Measurements from ENCODE around the gene TCF12. TPM values are rescaled to one million over a fixed set of nuclear protein-coding genes. Genes with fewer than 3 reads are reported as not detected.

TCF12 gene
- total and polyA plus RNA-seq, 4 donors = 17.8 to 158 (median 64.4) TPM

DNA sequence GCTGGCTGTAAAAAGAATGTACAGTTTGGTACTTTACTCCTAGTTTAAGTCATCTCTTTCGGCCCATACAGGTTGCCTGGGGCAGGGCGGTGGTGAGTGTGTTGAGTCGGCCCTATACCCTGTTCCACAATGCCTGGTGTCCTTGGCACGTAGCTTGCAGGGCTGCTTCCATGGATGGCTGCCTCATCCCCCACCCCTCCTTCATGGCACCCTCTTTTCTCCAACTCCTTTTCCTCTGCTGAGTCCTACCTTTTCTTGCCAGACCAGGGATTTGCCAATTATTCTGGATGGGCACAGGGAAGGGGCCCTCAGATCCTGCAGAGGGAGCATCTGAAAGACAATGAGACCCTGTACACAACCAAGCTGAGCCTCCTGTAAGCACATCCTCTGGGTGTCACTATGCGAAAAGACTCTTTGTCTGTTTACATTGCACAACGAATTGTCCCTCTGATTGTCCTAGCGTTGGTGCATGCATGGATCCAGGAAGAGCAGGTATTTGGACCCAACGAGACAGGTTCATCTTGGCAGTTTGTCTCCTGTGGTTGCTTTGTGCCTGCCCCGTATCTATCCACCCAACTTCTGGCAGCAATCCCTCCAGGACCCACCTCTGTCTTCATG, 384.3 kb downstream of the TCF12 start:
- no peak for ATAC-seq (ENCODE audit: low FRiP score)
- Histone ChIP-seq H3K36me3 (ENCODE audit: control insufficient read depth in 1 of 2, insufficient read depth in 2 of 2, low read length in 1 of 2) (no peaks in the 10 kb centered on the region), H3K4me3 (ENCODE audit: low read length in 2 of 2) (no peak overlapping the region), H3K9me3 (ENCODE audit: control insufficient read depth, low read length) (no peaks in the 10 kb centered on the region), H3K27me3 (ENCODE audit: control insufficient read depth in 1 of 2, insufficient read depth in 2 of 2, low read length in 1 of 2) (no peaks in the 10 kb centered on the region), H3K27ac (ENCODE audit: low read depth in 1 of 2, low read length in 2 of 2) (no peak overlapping the region), H3K4me1 (ENCODE audit: control insufficient read depth in 1 of 2, insufficient read depth in 2 of 2, low read length in 2 of 2) (no peaks in the 10 kb centered on the region)
- intact Hi-C loops (cut with DNase I) = loop anchor here (10.0 kb wide), 2 partner anchors 68 to 478 kb away; no protein-coding TSS in a partner anchor
- WGBS, 2 donors = 83 to 86% methylated on average over 9 of the region's 9 CpGs
- DNase-seq = no peak

DNA sequence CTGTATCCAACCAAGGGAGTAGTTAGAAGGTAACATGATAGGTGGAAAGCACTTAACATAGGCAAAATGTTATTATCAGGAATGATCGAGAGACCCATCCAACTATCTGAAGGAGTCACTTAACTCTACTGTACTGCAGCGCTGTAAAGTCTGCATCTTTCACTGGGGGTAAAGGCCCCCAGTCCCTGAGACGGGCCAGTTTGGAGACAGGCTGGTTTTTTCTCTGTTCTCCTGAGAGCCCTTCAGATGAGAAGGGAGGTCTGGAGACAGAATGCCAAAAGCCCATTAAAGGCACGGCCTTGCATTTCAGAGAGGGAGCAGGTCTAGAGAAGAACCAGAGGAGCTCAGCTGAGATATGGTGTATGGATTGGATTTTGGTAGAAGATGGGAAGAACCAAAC, 386.6 kb downstream of the TCF12 start:
- WGBS, 2 donors = 84 to 91% methylated on average over 4 of the region's 4 CpGs
- Histone ChIP-seq H3K27ac (ENCODE audit: low read depth in 1 of 2, low read length in 2 of 2) (no peak overlapping the region), H3K9me3 (ENCODE audit: control insufficient read depth, low read length) (no peaks in the 10 kb centered on the region), H3K27me3 (ENCODE audit: control insufficient read depth in 1 of 2, insufficient read depth in 2 of 2, low read length in 1 of 2) (no peaks in the 10 kb centered on the region), H3K4me1 (ENCODE audit: control insufficient read depth in 1 of 2, insufficient read depth in 2 of 2, low read length in 2 of 2) (no peaks in the 10 kb centered on the region), H3K4me3 (ENCODE audit: low read length in 2 of 2) (no peak overlapping the region), H3K36me3 (ENCODE audit: control insufficient read depth in 1 of 2, insufficient read depth in 2 of 2, low read length in 1 of 2) (no peaks in the 10 kb centered on the region)
- DNase-seq (no peak), ATAC-seq (ENCODE audit: low FRiP score) (no peak)
- intact Hi-C loops (cut with DNase I) = loop anchor here (5.0 to 10.0 kb wide), 4 partner anchors 70 to 808 kb away; no protein-coding TSS in a partner anchor

DNA sequence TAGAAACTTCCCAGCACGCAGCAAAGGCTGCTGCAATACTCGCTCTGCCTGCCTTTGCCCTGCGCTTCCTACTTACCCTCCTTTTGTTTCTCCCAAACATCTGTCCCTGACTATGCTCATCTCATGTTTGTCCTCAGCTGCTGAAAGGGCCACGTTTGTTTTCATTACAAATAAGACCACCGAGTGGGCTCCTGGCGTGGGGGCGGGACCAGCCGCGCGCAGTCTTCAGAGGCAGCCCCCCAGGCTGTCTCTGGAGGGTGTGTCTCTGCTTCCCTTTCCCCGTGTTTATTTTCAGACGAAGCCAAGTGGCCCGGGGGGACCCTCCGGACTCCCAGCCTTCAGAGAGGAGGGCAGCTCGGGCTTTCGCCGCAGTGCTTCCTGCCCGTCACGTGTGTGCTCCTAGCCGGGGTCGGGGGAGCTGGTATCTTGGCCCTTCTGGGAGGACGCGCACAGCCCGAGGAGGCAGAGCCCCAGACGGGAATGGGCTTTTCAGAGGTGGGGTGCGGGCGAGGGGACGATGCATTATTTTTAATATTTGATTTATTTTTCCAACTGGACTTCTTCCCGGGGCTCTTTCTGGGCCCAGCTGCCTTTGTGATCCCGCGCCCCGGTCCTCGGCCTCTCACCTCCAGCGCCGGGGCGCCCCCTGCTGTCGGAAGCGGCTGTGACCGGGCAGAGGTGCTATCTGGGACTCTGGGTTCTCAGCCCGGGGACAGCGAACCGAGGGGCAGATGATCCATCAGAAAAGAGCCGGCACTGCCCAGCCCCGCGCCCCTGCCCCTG, 387.9 kb downstream of the TCF12 start:
- ATAC-seq (ENCODE audit: low FRiP score) = peak; percentile 90

DNA sequence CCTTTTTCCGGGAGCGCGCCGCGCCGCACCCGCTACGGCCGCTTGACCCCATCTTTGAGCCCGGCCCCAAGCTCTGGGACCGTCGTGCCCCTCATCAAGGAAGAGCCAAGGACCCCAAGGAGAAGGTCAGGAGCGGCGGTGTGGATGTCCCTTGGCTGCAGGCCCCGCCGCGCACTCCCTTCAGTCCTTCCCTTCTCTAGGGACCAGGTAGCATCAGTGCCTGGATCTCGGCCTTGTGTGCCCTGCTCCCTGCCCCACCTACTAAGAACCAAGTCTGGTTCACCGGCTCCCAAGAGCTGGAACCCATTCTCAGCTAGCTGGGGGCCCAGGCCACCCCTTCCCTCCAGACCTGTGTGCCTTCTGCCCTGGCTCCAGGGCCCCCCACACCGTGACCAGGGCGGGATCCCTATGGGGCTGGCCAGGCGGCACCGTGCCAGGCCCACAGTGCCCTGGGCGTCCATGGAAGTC, 388.5 kb downstream of the TCF12 start:
- H3K36me3 ChIP-seq (ENCODE audit: control insufficient read depth in 1 of 2, insufficient read depth in 2 of 2, low read length in 1 of 2) = no peaks in the 10 kb centered on the region
- DNase-seq = no peak
- intact Hi-C loops (cut with DNase I) = loop anchor here (1.0 to 10.0 kb wide), 5 partner anchors 72 to 810 kb away; no protein-coding TSS in a partner anchor
- 19 to 23% methylated on average over 24 of the region's 24 CpGs for WGBS, 2 donors
- H3K27ac ChIP-seq (ENCODE audit: low read depth in 1 of 2, low read length in 2 of 2) = no peak overlapping the region
- H3K9me3 ChIP-seq (ENCODE audit: control insufficient read depth, low read length) = no peaks in the 10 kb centered on the region
- no peaks in the 10 kb centered on the region for H3K4me1 ChIP-seq (ENCODE audit: control insufficient read depth in 1 of 2, insufficient read depth in 2 of 2, low read length in 2 of 2)
- H3K27me3 ChIP-seq (ENCODE audit: control insufficient read depth in 1 of 2, insufficient read depth in 2 of 2, low read length in 1 of 2) = no peaks in the 10 kb centered on the region
- peak; percentile 4 for ATAC-seq (ENCODE audit: low FRiP score)
- H3K4me3 ChIP-seq (ENCODE audit: low read length in 2 of 2) = no peak overlapping the region

More for the DNA sequence above, 387.9 kb downstream of the TCF12 start:
- Histone ChIP-seq H3K4me1 (ENCODE audit: control insufficient read depth in 1 of 2, insufficient read depth in 2 of 2, low read length in 2 of 2) (no peaks in the 10 kb centered on the region), H3K27ac (ENCODE audit: low read depth in 1 of 2, low read length in 2 of 2) (no peak overlapping the region), H3K4me3 (ENCODE audit: low read length in 2 of 2) (peak overlapping the region in 1 of 2 donors; percentile 23), H3K27me3 (ENCODE audit: control insufficient read depth in 1 of 2, insufficient read depth in 2 of 2, low read length in 1 of 2) (no peaks in the 10 kb centered on the region), H3K9me3 (ENCODE audit: control insufficient read depth, low read length) (no peaks in the 10 kb centered on the region), H3K36me3 (ENCODE audit: control insufficient read depth in 1 of 2, insufficient read depth in 2 of 2, low read length in 1 of 2) (no peaks in the 10 kb centered on the region)
- 3% methylated on average over 45 of the region's 45 CpGs for WGBS, 2 donors
- DNase-seq = peak; percentile 91 to 96
- intact Hi-C loops (cut with DNase I) = loop anchor here (1.0 to 10.0 kb wide), 5 partner anchors 72 to 809 kb away; no protein-coding TSS in a partner anchor

DNA sequence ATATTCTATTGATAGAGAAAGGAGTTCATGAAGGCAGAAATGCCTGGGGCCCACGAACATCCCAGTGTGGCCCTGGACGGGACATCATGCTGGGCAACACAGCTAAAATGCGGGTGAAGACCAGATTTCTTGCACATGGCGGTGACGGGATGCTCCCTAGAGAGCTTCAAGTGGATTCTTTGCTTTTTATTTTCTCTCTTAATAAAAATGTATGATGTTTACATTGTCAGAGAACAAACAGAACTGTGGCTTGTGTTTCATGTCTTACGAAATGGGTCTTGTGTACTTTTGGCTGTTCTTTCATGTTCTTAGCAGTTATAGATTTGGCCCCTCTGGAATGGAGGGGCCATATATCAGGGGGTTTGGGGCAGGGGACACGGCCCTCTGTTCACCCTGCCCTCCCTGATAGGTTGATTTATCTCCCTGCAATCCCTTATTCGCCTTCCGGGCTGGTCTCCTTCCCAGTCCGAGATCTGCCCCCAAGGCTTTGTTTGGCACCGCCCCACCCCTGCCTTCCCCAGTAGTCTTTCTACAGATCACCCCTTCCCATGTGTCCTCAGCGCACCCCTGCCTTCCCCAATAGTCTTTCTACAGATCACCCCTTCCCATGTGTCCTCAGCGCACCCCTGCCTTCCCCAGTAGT, 389.2 kb downstream of the TCF12 start:
- no peak overlapping the region for H3K27ac ChIP-seq (ENCODE audit: low read depth in 1 of 2, low read length in 2 of 2)

DNA sequence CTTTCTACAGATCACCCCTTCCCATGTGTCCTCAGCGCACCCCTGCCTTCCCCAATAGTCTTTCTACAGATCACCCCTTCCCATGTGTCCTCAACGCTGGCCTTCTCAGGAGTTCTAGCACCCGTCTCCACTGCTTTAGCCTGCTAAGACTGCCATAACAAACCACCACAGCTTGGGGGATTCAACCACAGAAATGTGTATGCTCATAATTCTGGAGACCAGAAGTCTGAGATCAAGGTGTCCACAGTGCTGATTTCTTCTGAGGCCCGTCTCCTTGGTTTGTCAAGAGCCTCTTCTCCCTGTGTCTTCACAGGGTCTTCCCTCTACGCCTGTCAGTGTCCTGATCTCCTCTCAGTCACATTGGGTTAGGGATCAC, 389.7 kb downstream of the TCF12 start:
- Histone ChIP-seq H3K4me3 (ENCODE audit: low read length in 2 of 2) (no peak overlapping the region), H3K9me3 (ENCODE audit: control insufficient read depth, low read length) (no peaks in the 10 kb centered on the region), H3K36me3 (ENCODE audit: control insufficient read depth in 1 of 2, insufficient read depth in 2 of 2, low read length in 1 of 2) (no peaks in the 10 kb centered on the region), H3K27me3 (ENCODE audit: control insufficient read depth in 1 of 2, insufficient read depth in 2 of 2, low read length in 1 of 2) (no peaks in the 10 kb centered on the region), H3K4me1 (ENCODE audit: control insufficient read depth in 1 of 2, insufficient read depth in 2 of 2, low read length in 2 of 2) (no peaks in the 10 kb centered on the region), H3K27ac (ENCODE audit: low read depth in 1 of 2, low read length in 2 of 2) (no peak overlapping the region)
- intact Hi-C loops (cut with DNase I) = loop anchor here (5.0 to 10.0 kb wide), 4 partner anchors 73 to 811 kb away; no protein-coding TSS in a partner anchor
- 95% methylated on average over 5 of the region's 5 CpGs for WGBS, 2 donors
- no peak for DNase-seq
- ATAC-seq (ENCODE audit: low FRiP score) = no peak

More for the DNA sequence above, 389.2 kb downstream of the TCF12 start:
- Histone ChIP-seq H3K4me1 (ENCODE audit: control insufficient read depth in 1 of 2, insufficient read depth in 2 of 2, low read length in 2 of 2) (no peaks in the 10 kb centered on the region), H3K4me3 (ENCODE audit: low read length in 2 of 2) (no peak overlapping the region), H3K9me3 (ENCODE audit: control insufficient read depth, low read length) (no peaks in the 10 kb centered on the region), H3K36me3 (ENCODE audit: control insufficient read depth in 1 of 2, insufficient read depth in 2 of 2, low read length in 1 of 2) (no peaks in the 10 kb centered on the region), H3K27me3 (ENCODE audit: control insufficient read depth in 1 of 2, insufficient read depth in 2 of 2, low read length in 1 of 2) (no peaks in the 10 kb centered on the region)
- ATAC-seq (ENCODE audit: low FRiP score) = no peak
- WGBS, 2 donors = 87 to 90% methylated on average over 13 of the region's 13 CpGs
- DNase-seq = no peak
- intact Hi-C loops (cut with DNase I) = loop anchor here (5.0 to 10.0 kb wide), 4 partner anchors 73 to 810 kb away; no protein-coding TSS in a partner anchor

DNA sequence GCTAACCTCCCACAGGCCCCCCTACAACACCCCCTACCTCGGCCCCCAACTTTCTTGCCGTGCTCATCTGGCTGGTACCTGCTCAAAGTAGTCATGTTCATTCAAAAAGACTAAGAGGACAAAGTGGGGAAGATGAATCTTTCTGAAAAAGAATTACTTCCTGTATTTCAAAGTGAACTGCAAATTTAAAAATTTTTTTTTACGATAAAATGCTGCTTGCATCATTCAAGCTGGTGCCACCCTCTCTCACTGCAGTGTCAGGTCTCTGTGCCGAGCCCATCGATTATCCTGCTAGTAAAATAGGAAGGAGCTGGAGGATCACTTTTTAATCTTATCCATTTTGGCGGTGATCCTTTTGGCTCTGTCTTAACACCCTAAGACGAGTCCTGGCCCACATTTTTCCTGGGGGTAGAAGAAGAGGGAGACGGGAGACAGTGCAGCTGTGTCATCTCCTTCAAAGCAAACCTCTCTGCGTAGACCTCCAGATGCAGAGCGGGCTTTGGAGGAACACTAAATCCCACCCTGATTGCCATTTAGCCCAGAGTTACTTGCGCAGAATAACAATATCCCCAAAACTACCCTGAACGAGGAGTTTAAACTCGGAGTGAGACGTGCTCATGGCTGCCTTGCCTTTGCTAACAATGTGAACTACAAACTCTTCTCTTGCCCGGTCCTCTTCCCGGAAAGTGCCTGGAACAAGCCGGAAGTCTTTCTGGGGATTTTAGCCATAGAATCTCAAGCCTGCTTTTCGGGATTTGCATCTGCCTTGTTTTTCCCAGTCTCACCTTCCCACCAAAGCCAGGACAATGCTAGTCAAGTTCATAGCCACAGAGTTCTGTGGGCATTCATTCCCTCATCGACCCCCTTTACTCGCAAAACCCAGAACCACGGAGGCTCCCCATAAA, 391.7 kb downstream of the TCF12 start:
- intact Hi-C loops (cut with DNase I) = loop anchor here (5.0 to 10.0 kb wide), 4 partner anchors 75 to 813 kb away; no protein-coding TSS in a partner anchor
- DNase-seq (no peak), ATAC-seq (ENCODE audit: low FRiP score) (no peak)
- H3K27me3 ChIP-seq (ENCODE audit: control insufficient read depth in 1 of 2, insufficient read depth in 2 of 2, low read length in 1 of 2) = no peaks in the 10 kb centered on the region
- WGBS, 2 donors = 87 to 88% methylated on average over 21 of the region's 21 CpGs
- no peak overlapping the region for H3K27ac ChIP-seq (ENCODE audit: low read depth in 1 of 2, low read length in 2 of 2)
- H3K4me3 ChIP-seq (ENCODE audit: low read length in 2 of 2) = no peak overlapping the region
- no peaks in the 10 kb centered on the region for H3K4me1 ChIP-seq (ENCODE audit: control insufficient read depth in 1 of 2, insufficient read depth in 2 of 2, low read length in 2 of 2)
- no peaks in the 10 kb centered on the region for H3K36me3 ChIP-seq (ENCODE audit: control insufficient read depth in 1 of 2, insufficient read depth in 2 of 2, low read length in 1 of 2)
- no peaks in the 10 kb centered on the region for H3K9me3 ChIP-seq (ENCODE audit: control insufficient read depth, low read length)

DNA sequence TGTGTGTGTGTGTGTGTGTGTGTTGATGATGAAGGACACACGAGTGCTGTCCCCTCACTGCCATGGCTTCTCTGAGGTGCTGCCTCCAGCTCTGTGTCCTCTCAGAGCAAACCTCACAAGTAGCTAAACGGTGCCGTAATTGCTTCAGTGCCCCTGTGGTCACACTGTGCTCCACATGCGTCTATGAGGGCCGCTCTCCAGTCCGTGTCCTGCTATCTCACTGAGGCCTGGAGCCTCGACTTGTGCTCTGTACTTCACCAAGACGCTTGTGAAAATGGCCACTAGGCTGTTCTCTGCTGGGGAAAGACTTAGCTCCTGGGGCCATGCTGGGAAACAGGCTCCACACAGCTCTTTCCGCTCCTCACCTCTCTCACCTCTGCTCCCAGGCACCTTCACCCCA, 392.4 kb downstream of the TCF12 start:
- H3K27ac ChIP-seq (ENCODE audit: low read depth in 1 of 2, low read length in 2 of 2) = no peak overlapping the region
- H3K36me3 ChIP-seq (ENCODE audit: control insufficient read depth in 1 of 2, insufficient read depth in 2 of 2, low read length in 1 of 2) = no peaks in the 10 kb centered on the region
- H3K9me3 ChIP-seq (ENCODE audit: control insufficient read depth, low read length) = no peaks in the 10 kb centered on the region
- WGBS, 2 donors = 90 to 94% methylated on average over 9 of the region's 9 CpGs
- ATAC-seq (ENCODE audit: low FRiP score) = no peak
- DNase-seq = peak in 1 of 2 donors; percentile 35
- H3K4me3 ChIP-seq (ENCODE audit: low read length in 2 of 2) = no peak overlapping the region
- intact Hi-C loops (cut with DNase I) = no loop called here
- no peaks in the 10 kb centered on the region for H3K4me1 ChIP-seq (ENCODE audit: control insufficient read depth in 1 of 2, insufficient read depth in 2 of 2, low read length in 2 of 2)
- no peaks in the 10 kb centered on the region for H3K27me3 ChIP-seq (ENCODE audit: control insufficient read depth in 1 of 2, insufficient read depth in 2 of 2, low read length in 1 of 2)
